DOHH2 (cell line): ENCODE measurements around the gene PPP1R17.

Source experiments
- H3F3A ChIP-seq: fragments of 200-600 bp; sonication (generic), shearing (Covaris generic); 2 replicates; pipeline ENCODE4 v1.6.0; 2016; ENCODE audit warnings: antibody characterized with exemption, mild to moderate bottlenecking; ENCODE audit not compliant: control insufficient read depth, insufficient read depth
- H3K27ac ChIP-seq: fragments of 200-600 bp; sonication (generic); 2 replicates; pipeline ENCODE4 v1.5.1; 2014; ENCODE audit warnings: low read depth, mild to moderate bottlenecking, low read length, moderate library complexity
- H3K27me3 ChIP-seq: fragments of 200-600 bp; sonication (generic); 2 replicates; pipeline ENCODE4 v1.6.1; 2014; ENCODE audit warnings: mild to moderate bottlenecking, low read length, mixed read lengths; ENCODE audit not compliant: control insufficient read depth
- H3K36me3 ChIP-seq: fragments of 200-600 bp; sonication (generic); 2 replicates; pipeline ENCODE4 v1.6.1; 2014; ENCODE audit warnings: mild to moderate bottlenecking, low read length, moderate library complexity, mixed read lengths; ENCODE audit not compliant: control insufficient read depth
- H3K4me1 ChIP-seq: fragments of 200-600 bp; sonication (generic); 2 replicates; pipeline ENCODE4 v1.6.1; 2014; ENCODE audit warnings: mild to moderate bottlenecking, low read length, mixed read lengths; ENCODE audit not compliant: control insufficient read depth
- H3K4me2 ChIP-seq: fragments of 200-600 bp; sonication (generic); 2 replicates; pipeline ENCODE4 v1.6.0; 2014; ENCODE audit warnings: mild to moderate bottlenecking, low read length, moderate library complexity
- H3K4me3 ChIP-seq: fragments of 200-600 bp; sonication (generic); 2 replicates; pipeline ENCODE4 v1.5.1; 2014; ENCODE audit warnings: mild to moderate bottlenecking, low read length, mixed read lengths
- H3K79me2 ChIP-seq: fragments of 200-600 bp; sonication (generic); 2 replicates; pipeline ENCODE4 v1.6.1; 2014; ENCODE audit warnings: mild to moderate bottlenecking, low read length, mixed read lengths; ENCODE audit not compliant: control insufficient read depth
- H3K9me2 ChIP-seq: fragments of 200-600 bp; sonication (generic); replicated peaks from 2 replicates; pipeline ENCODE4 v1.6.1; 2014; ENCODE audit warnings: mild to moderate bottlenecking, low read length, mixed read lengths; ENCODE audit not compliant: control insufficient read depth
- H3K9me3 ChIP-seq: fragments of 200-600 bp; sonication (generic); 2 replicates; pipeline ENCODE4 v1.6.1; 2014; ENCODE audit warnings: antibody characterized with exemption, low read length, mixed read lengths; ENCODE audit not compliant: control insufficient read depth, insufficient read depth
- H4K20me1 ChIP-seq: fragments of 200-600 bp; sonication (generic); 2 replicates; pipeline ENCODE4 v1.6.0; 2014; ENCODE audit warnings: low read depth, mild to moderate bottlenecking, antibody characterized with exemption, low read length, moderate library complexity; ENCODE audit not compliant: control insufficient read depth, insufficient read depth
- EZH2phosphoT487 ChIP-seq: fragments of 200-600 bp; sonication (generic); IDR thresholded peaks from 2 replicates; pipeline ENCODE4 v1.6.1; 2017; ENCODE audit warnings: borderline replicate concordance, mild to moderate bottlenecking, antibody characterized with exemption, low read length, moderate library complexity, mixed read lengths
- TF ChIP-seq, protein P1 (sequence below): fragments of 200-600 bp; sonication (generic); IDR thresholded peaks from one replicate; pipeline ENCODE4 v1.5.1; 2014; ENCODE audit warnings: antibody characterized with exemption, mild to moderate bottlenecking, low read depth, low read length; ENCODE audit not compliant: poor library complexity, severe bottlenecking

PPP1R17 gene

DNA sequence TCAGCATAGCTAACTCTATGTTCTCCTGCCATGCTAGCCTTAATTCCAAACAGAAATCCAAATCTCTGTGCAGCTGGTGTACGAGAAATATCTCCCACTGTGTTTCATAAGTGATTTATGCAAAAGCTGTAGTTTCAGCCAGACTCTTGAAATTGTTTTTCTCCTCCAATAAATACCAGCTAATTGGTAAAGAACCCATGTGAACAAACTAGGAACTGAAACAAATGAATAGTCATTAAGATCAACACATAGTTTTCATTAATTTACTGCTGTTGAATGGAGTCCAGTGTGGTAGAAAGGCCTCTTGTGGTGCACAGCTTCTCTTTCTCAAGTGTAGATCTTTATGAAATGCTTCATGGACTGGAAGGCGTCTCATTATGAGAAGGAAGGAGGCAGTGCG lies 18.4 kb downstream of the PPP1R17 start:
- Histone ChIP-seq H3K36me3 (no peaks in the 10 kb centered on the region), H3K79me2 (no peaks in the 10 kb centered on the region), H3K9me2 (no peaks in the 10 kb centered on the region), H3K9me3 (no peaks in the 10 kb centered on the region), H3F3A (no peaks in the 10 kb centered on the region), H4K20me1 (no peaks in the 10 kb centered on the region), H3K27me3 (peaks cover 14% of the 10 kb centered on the region), H3K4me3 (no peak overlapping the region), H3K27ac (no peak overlapping the region), H3K4me1 (no peaks in the 10 kb centered on the region), H3K4me2 (no peak overlapping the region)
- TF ChIP-seq, protein P1, sequence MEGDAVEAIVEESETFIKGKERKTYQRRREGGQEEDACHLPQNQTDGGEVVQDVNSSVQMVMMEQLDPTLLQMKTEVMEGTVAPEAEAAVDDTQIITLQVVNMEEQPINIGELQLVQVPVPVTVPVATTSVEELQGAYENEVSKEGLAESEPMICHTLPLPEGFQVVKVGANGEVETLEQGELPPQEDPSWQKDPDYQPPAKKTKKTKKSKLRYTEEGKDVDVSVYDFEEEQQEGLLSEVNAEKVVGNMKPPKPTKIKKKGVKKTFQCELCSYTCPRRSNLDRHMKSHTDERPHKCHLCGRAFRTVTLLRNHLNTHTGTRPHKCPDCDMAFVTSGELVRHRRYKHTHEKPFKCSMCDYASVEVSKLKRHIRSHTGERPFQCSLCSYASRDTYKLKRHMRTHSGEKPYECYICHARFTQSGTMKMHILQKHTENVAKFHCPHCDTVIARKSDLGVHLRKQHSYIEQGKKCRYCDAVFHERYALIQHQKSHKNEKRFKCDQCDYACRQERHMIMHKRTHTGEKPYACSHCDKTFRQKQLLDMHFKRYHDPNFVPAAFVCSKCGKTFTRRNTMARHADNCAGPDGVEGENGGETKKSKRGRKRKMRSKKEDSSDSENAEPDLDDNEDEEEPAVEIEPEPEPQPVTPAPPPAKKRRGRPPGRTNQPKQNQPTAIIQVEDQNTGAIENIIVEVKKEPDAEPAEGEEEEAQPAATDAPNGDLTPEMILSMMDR: no peak
- no peak for TF ChIP-seq EZH2phosphoT487

DNA sequence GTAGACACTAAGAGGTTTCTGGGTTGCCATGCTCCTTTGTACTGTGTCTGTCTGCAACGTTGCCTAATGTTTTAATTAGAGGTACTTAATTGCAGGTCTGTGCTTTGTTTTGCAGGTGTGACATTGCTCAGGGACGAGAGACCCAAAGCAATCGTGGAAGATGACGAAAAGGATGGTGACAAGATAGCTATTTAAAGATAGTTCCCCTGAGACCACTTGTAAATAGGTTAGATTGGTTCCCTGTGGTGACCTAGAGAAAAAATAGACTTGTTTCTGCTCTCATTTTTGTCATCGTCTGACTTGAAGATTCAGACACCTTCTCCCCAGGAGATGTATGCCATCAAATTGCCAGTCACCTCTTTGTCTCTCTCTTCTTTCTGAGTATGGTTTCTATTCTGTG lies 20.1 kb downstream of the PPP1R17 start:
- Histone ChIP-seq H3K27ac (no peak overlapping the region), H3K9me2 (no peaks in the 10 kb centered on the region), H3K27me3 (peaks cover 10% of the 10 kb centered on the region), H3K79me2 (no peaks in the 10 kb centered on the region), H3K36me3 (no peaks in the 10 kb centered on the region), H3K9me3 (no peaks in the 10 kb centered on the region), H4K20me1 (no peaks in the 10 kb centered on the region), H3K4me1 (no peaks in the 10 kb centered on the region), H3K4me3 (no peak overlapping the region), H3K4me2 (no peak overlapping the region), H3F3A (no peaks in the 10 kb centered on the region)
- TF ChIP-seq, protein P1: no peak
- no peak for TF ChIP-seq EZH2phosphoT487

DNA sequence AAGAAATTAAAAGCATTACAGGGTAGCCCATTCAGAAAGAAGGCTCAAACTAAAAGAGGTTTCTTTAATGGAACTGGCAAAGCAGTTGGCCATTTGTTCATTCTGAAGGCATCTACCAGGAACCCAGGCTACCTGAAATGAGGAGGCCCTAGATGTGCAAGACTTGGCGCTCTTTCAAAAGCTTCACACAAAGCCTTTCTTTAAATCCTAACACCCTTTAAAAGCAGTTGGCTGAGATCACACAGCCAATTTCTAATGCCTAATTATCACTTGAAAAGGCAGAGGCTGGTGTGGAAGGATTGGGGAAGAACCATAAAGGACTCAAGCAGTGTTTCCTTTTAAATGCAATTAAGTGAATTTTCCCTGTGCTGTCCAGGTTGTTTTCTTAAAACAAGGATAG lies 23.2 kb downstream of the PPP1R17 start:
- Histone ChIP-seq H3K4me2 (no peak overlapping the region), H3K9me2 (no peaks in the 10 kb centered on the region), H3K4me3 (no peak overlapping the region), H4K20me1 (no peaks in the 10 kb centered on the region), H3K36me3 (no peaks in the 10 kb centered on the region), H3K4me1 (no peaks in the 10 kb centered on the region), H3K27me3 (peaks cover 10% of the 10 kb centered on the region), H3K9me3 (no peaks in the 10 kb centered on the region), H3F3A (no peaks in the 10 kb centered on the region), H3K27ac (no peak overlapping the region), H3K79me2 (no peaks in the 10 kb centered on the region)
- no peak for TF ChIP-seq EZH2phosphoT487
- TF ChIP-seq, protein P1: no peak

DNA sequence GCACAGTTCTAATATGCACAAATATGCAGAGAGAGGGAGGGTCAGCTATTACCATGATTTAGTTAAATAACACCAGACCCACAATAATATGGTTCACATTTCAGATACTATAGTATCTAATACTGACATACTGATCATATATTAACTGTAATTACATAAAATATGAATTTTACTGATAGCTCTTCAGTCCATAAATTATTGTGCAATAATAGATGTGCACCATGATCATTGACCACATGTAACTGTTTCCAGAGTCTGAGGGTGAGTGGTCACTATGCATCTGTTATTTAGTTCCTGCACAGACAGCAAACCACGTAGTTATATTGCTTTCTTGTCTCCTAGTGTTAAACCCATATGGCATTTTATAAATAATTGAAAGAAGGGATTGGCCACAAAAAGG lies 29.3 kb downstream of the PPP1R17 start:
- Histone ChIP-seq H3K27me3 (no peaks in the 10 kb centered on the region), H4K20me1 (no peaks in the 10 kb centered on the region), H3K9me2 (no peaks in the 10 kb centered on the region), H3K79me2 (no peaks in the 10 kb centered on the region), H3K9me3 (no peaks in the 10 kb centered on the region), H3K4me1 (no peaks in the 10 kb centered on the region), H3K27ac (no peak overlapping the region), H3F3A (no peaks in the 10 kb centered on the region), H3K36me3 (no peaks in the 10 kb centered on the region), H3K4me3 (no peak overlapping the region), H3K4me2 (no peak overlapping the region)
- no peak for TF ChIP-seq EZH2phosphoT487
- TF ChIP-seq, protein P1: no peak
